RWPE2 (cell line): ENCODE data around the gene OTOA.
A peak's percentile ranks its signal among the peaks of the same experiment; 100 is the strongest.

Experiments used
- ATAC-seq: fragments of 200-7000 bp; cut with Tn5 transposase; 3 replicates; pipeline ENCODE4 v1.9.1; 2021; ENCODE audit warnings: low read depth
- DNase-seq: peaks from one replicate; pipeline ENCODE4 v3.0.0-alpha.2; 2020; ENCODE audit warnings: low spot score
- H3K27ac ChIP-seq: fragments of 450-650 bp; 2 replicates; pipeline ENCODE4 v1.5.1; 2017; ENCODE audit warnings: mild to moderate bottlenecking; ENCODE audit not compliant: poor library complexity, severe bottlenecking
- H3K27me3 ChIP-seq: fragments of 250-450 bp; sonication (Bioruptor Pico); 2 replicates; pipeline ENCODE4 v1.5.1; 2021; ENCODE audit warnings: mild to moderate bottlenecking, moderate library complexity; ENCODE audit not compliant: insufficient read depth, poor library complexity, severe bottlenecking
- H3K36me3 ChIP-seq: fragments of 250-450 bp; sonication (Bioruptor Pico); 2 replicates; pipeline ENCODE4 v1.5.1; 2020; ENCODE audit warnings: low read depth, mild to moderate bottlenecking, moderate library complexity
- H3K4me1 ChIP-seq: fragments of 250-450 bp; sonication (Bioruptor Pico); 2 replicates; pipeline ENCODE4 v1.5.1; 2021; ENCODE audit warnings: mild to moderate bottlenecking, moderate library complexity; ENCODE audit not compliant: insufficient read depth, poor library complexity, severe bottlenecking
- H3K4me3 ChIP-seq: fragments of 250-450 bp; sonication (Bioruptor Pico); 2 replicates; pipeline ENCODE4 v1.5.1; 2021; ENCODE audit warnings: mild to moderate bottlenecking, moderate library complexity; ENCODE audit not compliant: severe bottlenecking
- H3K9me3 ChIP-seq: fragments of 250-450 bp; sonication (Bioruptor Pico); 2 replicates; pipeline ENCODE4 v1.5.1; 2021; ENCODE audit warnings: mild to moderate bottlenecking, moderate library complexity; ENCODE audit not compliant: severe bottlenecking
- CTCF ChIP-seq: fragments of 450-650 bp; IDR thresholded peaks from one replicate; pipeline ENCODE4 v1.5.1; 2017; ENCODE audit warnings: mild to moderate bottlenecking, moderate library complexity; ENCODE audit not compliant: poor library complexity, severe bottlenecking

The OTOA gene

GRCh38 chr16:21620592-21620991, 43.2 kb upstream of the OTOA start:
- H3K9me3 ChIP-seq: no peaks in the 10 kb centered on the region
- H3K36me3 ChIP-seq: peaks cover 59% of the 10 kb centered on the region
- H3K27ac ChIP-seq: no peak overlapping the region
- H3K4me1 ChIP-seq: peaks cover 3% of the 10 kb centered on the region
- H3K27me3 ChIP-seq: no peaks in the 10 kb centered on the region
- DNase-seq (no peak), ATAC-seq (no peak)
- H3K4me3 ChIP-seq: no peak overlapping the region
- TF ChIP-seq CTCF: no peak

- Histone ChIP-seq H3K27ac (no peak overlapping the region), H3K9me3 (no peaks in the 10 kb centered on the region), H3K27me3 (no peaks in the 10 kb centered on the region), H3K36me3 (peaks cover 60% of the 10 kb centered on the region), H3K4me3 (no peak overlapping the region), H3K4me1 (peaks cover 19% of the 10 kb centered on the region)
- ATAC-seq (no peak), DNase-seq (no peak)
- TF ChIP-seq CTCF: no peak
Observed at GRCh38 chr16:21622545-21622944, 41.2 kb upstream of the OTOA start.

GRCh38 chr16:21625026-21625425, 38.7 kb upstream of the OTOA start:
- H3K36me3 ChIP-seq: peaks cover 68% of the 10 kb centered on the region

GRCh38 chr16:21626659-21627277, 37.0 kb upstream of the OTOA start:
- H3K27me3 ChIP-seq: no peaks in the 10 kb centered on the region
- ATAC-seq: peak; percentile 100
- H3K36me3 ChIP-seq: peaks cover 59% of the 10 kb centered on the region
- no peak overlapping the region for H3K4me3 ChIP-seq
- TF ChIP-seq CTCF: no peak
- peak overlapping the region; percentile 84 for H3K27ac ChIP-seq
- no peaks in the 10 kb centered on the region for H3K9me3 ChIP-seq
- DNase-seq: no peak
- peaks cover 29% of the 10 kb centered on the region for H3K4me1 ChIP-seq

More at GRCh38 chr16:21625026-21625425, 38.7 kb upstream of the OTOA start:
- DNase-seq: no peak
- H3K27ac ChIP-seq: peak overlapping the region; percentile 84
- no peaks in the 10 kb centered on the region for H3K9me3 ChIP-seq
- ATAC-seq: no peak
- H3K27me3 ChIP-seq: no peaks in the 10 kb centered on the region
- H3K4me3 ChIP-seq: no peak overlapping the region
- no peak for TF ChIP-seq CTCF
- peaks cover 19% of the 10 kb centered on the region for H3K4me1 ChIP-seq

GRCh38 chr16:21628121-21628726, 35.5 kb upstream of the OTOA start:
- Histone ChIP-seq H3K27me3 (no peaks in the 10 kb centered on the region), H3K27ac (peak overlapping the region; percentile 84), H3K4me3 (no peak overlapping the region), H3K9me3 (no peaks in the 10 kb centered on the region), H3K36me3 (peaks cover 50% of the 10 kb centered on the region), H3K4me1 (peaks cover 29% of the 10 kb centered on the region)
- DNase-seq: no peak
- TF ChIP-seq CTCF: no peak
- no peak for ATAC-seq
